ENCODE measurements around the gene PLVAP.

The PLVAP gene

DNA sequence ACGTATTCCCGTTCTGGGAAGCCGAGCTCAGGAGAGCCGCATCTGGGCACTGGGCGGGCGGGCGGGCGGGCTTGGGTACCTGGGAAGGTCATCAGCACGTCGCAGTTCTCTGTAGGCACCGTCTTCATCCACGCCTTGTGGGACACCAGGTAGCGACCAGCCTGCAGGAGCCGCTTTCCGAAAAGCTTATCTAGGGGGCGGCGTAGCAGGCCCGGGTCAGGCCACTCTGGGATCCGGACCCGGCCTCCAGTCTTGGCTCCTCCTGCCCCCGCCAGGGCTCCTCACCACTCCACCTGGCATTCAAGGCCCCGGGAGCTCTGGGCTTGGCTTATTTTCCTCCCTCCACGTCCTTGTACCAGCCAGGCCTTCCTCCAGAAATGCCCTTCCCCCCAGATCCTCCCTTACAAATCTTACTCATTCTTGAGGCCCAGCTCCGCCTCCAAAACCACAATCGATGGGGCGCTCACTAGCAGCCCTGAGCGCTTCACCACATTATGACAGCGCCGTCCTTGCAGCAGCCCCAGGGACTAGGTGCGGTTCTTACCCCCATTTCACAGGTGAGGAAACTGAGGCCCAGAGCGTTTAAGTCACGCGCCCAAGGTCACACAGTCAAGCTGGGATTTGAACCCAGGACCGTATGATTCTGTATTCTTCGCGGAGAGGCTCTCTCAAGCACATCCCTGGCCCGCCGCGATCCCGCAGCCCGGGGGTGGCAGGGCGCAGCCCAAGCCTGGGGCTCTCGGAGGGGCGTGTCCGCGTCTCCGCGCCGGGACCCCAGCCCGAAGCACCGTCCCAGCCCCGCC lies 43.3 kb downstream of the PLVAP start:
- peak; percentile 90 for DNase-seq (ENCODE audit: low spot score)

DNA sequence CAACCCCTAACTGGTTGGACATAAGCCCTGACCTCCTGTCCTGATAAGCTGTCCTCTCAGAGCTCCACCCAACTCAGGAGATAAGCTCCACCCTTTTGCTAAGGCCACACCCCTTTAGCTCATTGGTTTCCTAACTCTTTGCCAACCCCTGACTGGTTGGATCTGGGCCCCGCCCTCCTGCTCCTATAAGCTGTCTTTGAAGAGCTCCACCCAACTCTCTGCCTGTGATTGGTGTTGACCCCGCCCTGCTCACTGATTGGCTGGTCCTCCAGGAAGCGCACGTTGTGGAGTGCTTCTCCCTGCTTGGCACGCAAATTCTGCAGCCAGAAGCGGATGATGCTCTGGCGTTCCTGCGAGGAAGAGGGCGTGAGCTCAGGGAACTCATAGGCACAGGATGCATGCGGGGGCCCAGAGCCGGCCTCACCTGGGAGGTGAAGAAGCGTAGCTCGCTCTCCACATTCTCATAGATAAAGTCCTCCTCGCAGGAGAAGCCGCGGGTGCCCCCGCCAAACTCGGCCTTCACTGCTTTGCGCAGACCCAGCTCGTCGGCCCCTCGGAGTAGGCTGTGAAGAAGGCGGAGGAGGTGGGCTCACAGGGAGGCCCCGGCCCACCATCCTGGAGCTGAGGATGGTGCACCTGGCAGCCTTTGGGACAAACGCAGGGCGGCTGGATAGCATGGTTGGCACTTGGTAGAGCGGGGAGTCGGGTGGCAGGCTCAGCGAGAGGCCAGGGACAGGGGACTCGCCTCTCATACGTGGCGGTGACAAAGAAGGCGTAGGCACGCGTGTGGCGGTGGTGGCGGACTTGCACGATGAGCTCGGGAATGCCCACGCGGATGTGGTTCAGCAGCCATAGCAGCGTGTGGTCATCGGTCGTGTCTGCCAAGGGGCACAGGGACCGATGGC lies 44.2 kb downstream of the PLVAP start:
- DNase-seq (ENCODE audit: low spot score) = no peak

DNA sequence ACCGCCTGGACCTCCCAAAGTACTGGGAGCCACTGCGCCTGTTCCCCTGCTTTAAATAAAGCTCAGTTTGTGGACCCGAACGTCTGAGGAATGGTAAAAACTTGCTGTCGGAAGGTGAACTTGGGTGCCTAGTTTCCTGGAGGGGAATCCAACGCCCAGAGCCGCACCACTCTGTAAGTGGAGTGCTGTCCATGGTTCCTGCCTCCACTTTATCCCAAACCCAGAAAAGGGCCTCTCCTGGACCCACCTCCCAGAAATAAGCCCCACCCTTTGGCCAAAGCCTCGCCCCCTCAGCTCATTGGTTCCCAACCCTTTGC lies 44.8 kb downstream of the PLVAP start:
- no peak for DNase-seq (ENCODE audit: low spot score)

DNA sequence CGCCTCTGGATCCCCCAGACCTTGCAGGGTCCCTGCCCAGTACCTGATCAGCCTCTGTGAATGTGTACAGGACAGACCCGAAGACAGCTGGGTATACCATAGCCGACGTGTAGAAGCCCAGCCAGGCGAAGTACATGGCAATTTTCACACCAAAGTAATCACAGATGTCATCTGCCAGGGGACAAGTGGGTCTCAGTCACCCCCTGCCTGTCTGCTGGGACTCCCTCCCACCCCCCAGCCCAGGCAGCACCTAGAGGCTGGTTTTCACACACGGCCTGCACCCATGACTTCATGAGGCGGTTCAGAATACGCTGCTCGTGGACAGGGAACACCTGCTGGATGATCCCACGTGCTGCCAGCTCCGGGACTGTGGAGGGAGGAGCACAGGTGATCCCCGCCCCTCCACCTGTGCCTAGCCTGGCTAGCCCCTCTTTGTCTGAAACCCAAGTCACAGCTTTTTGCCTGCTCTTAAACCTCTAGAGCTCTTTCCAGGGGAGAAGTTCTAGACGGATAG lies 46.0 kb downstream of the PLVAP start:
- no peak for DNase-seq (ENCODE audit: low spot score)

- DNase-seq (ENCODE audit: low spot score) = no peak
Observed at GRCh38 chr19:17330262-17331044, 46.7 kb downstream of the PLVAP start.

DNA sequence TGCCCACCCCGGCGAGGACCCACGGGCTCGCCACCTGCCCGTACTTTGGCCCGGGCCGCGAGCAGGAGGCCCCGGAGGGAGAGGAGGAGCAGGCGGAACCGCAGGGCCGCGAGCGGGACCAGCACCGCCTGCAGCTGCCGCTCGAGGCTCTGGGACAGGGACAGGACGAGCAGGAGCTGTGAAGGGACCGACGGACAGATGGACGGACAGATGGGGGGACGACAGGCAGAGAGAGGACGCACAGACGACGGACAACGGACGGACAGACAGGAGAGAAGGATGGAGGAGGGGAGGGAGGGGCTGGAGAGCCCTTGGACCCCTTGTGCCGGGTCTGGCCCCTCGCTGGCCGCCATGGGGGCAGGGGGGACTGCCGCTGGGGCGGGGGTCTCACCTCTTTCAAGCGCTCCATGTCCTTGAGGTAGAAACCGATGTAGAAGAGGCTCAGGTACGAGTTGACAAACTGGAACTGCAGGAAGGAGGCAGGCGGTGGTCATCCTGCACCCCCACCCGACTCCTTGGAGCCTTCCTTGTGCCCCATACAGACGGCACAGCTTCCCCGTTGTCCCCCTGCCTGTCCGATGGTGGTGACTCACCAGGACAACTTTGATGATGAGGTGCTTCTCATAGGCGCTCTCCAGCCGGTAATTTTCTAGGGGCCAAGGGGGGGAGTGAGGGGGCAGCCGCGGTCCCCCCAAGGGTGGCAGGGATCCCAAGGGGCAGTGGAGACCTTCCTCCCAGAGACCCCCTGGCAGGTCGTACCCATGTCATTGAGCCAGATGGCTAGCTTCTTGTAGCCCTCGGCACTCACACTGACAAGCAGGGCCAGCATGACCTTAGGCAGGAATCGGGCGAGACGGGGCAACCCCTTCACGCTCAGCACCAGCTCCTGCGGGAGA lies 47.5 kb downstream of the PLVAP start:
- no peak for DNase-seq (ENCODE audit: low spot score)

DNA sequence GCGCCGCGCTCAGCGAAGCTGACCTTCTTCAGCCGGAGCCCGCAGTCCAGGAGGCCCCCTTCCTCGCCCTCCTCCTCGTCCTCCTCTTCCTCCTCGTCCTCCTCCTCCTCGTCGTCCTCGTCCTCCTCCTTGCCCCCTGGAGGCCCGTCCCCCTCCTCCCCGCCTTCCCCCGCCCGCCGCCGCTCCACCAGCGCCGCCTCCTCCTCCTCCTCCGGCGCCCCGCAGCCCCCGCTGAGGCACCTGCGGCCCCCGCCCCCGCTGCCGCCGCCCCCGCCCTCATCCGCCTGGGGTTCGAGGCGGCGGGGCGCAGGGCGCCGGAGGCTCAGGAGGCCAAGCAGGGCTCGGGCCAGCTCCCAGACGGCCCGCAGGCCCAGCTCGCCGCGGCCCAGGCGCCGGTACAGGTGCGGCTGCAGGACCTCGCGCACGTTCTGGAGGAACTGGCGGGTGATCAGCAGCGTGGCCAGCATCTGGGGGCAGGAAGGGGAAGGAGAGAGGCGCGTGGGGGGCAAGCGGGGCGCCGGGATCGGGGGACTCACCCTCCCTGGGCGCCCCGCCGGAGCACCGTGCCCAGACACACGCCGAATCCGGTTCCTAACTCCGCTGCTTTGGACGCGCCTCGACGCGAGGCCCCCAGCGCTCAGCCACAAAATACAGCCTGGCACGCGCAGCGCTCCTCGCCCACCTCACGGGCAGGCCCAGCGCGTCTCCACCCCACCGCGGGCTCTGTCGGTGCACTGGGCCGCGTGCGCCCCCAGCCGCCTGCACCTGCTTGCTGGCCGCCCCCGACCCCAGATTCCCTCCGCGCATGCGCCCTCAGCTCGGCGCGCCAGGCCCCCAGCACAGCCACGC lies 48.4 kb downstream of the PLVAP start:
- no peak for DNase-seq (ENCODE audit: low spot score)

DNA sequence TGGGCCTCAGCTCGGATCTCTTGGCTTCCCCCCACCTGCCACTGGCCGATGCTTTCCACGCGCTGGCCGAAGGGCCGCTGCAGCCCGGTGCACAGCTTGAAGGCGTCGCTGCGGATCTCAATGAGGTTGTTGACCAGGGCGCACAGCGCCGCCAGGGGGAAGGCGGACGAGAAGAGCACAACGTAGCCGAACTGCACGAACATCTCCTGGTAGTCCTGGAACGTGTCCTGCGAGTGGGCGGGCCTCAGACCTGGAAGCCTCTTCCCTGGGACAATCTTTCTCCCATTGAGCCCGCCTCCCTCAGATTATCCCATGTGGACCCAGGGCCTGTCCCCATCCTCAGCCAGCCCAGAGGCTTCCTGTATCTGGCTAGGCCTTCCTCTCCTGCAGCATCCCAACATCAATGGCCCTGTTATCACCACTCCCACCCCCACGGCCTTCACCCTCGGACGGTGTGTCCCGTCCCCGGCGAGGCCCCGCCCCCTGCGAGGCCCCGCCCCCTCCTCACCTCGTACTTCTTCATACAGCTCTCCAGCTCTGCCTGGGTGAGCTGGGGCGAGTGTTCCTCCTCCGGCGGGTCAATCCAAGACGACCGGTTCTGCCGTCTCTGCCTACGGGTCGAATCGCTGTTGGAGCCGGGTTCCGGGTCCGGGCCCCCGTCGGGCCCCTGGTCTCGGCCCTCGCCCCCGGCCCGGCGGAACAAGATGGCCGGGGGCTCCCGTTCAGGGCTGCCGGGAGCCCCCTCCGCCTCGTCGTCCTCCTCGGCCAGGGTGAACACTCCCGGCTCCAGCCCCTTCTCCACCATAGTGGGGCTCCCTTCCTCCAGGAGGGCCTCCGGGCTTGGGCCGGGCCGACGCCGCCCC lies 49.3 kb downstream of the PLVAP start:
- DNase-seq (ENCODE audit: low spot score) = no peak

DNA sequence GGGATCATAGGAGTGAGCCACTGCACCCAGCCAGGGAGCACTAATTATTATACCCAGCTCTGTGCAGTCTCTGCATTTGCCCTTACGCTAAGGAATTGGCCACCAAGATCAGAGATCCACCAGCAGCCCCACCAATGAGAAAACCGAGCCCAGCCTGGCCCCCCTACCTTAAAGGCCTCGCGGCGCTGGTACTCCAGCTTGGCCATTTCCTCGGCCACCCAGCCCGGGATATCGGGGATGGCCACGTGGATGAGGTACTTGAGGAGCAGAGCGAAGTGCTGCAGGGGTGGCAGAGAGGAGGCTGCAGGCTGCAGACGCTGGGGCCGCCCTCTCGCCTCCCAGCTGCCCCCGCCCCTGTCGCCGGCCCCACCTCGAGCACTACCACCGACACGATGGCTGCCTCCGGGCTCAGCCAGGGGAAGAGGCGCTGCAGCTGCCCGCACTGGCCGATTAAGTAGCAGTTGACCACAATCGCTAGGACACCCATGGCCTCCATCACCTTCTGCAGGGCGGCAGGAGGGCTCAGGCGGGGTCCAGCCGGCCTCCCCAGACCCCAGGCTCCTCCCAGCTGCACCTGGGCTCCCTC lies 50.0 kb downstream of the PLVAP start:
- DNase-seq (ENCODE audit: low spot score) = no peak

DNA sequence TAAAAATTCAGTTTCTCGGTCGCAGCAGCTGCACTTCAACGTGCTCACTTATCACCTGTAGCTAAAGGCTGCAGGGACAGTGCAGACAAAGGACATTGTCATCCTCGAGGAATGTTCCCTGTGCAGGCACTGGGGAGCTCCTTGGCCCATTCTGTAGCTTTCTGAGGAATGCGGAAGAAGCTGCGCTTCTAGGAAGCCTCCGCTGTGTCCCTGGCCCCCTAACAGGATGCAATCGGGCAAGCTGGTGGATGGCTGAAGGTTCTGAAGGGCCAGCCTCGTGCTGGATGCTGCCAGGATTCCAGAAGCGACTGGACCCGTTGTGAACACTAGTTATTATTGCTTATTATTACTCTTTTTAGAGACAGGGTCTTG lies 50.6 kb downstream of the PLVAP start:
- DNase-seq (ENCODE audit: low spot score) = no peak

- no peak for DNase-seq (ENCODE audit: low spot score)
Observed at GRCh38 chr19:17325881-17326594, 51.1 kb downstream of the PLVAP start.

GRCh38 chr19:17325133-17325532 lies 52.0 kb downstream of the PLVAP start:
- DNase-seq (ENCODE audit: low spot score) = no peak

- DNase-seq (ENCODE audit: low spot score) = no peak
Observed at GRCh38 chr19:17324357-17325114, 52.6 kb downstream of the PLVAP start.

DNA sequence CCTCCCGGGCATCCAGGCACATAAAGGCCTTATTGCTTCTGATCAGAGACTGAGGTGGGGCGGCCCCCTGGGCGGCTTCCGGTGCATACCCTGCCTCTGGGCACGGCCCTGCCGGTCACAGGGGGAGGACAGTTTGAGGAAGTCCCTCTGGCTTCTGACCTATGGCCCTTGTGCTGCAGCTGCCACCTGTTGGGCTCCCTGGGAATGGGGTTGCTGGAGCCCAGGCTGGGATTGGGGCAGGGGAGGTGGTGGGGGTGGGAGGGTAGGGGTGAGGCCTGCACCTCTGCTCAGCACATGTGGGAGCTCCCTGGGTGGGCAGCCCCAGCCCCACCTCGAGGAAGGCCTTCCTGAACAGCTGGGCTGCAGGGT lies 53.2 kb downstream of the PLVAP start:
- no peak for DNase-seq (ENCODE audit: low spot score)

GRCh38 chr19:17323300-17323963 lies 53.7 kb downstream of the PLVAP start:
- DNase-seq (ENCODE audit: low spot score) = no peak

DNA sequence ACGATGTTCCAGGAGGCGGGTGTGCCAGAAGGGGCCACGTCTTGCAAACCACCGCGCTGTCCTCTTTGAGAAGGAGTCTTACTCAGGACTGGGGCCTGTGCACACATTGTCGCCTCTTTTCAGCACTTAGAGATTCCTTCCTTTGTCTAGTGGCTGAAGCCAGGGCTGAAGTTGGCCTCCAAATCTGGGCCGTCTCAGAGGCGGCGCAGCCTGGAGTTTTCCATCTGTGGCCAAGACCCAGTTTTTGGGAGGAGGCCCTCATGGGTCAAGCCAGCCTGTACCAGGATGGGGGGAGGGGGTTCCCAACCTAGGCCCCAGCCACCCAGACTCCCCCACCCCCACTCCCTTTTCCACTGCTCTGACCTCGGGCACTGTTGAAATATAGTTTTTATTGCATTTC lies 54.3 kb downstream of the PLVAP start:
- DNase-seq (ENCODE audit: low spot score) = no peak

Measured in AG08395 (cell line).